ENCODE results near the gene FIGLA. TPM values are rescaled to one million over a fixed set of nuclear protein-coding genes. Genes with fewer than 3 reads are reported as not detected.
"Not testable (repeated sequence)": the region's sequence is repeated elsewhere in the genome, so short reads cannot be mapped to it uniquely, and the experiment has no call there.

The FIGLA gene
- total RNA-seq, 4 donors from 2014 or later, result not detected

GRCh38 chr2:70746094-70746974 is 44.1 kb downstream of the FIGLA start:
- DNase-seq (ENCODE audit: low spot score) (no peak), ATAC-seq (ENCODE audit: low FRiP score) (no peak)

GRCh38 chr2:70745276-70745825 is 45.1 kb downstream of the FIGLA start:
- DNase-seq (ENCODE audit: low spot score) (no peak), ATAC-seq (ENCODE audit: low FRiP score) (no peak)
- TF ChIP-seq CTCF (IDR thresholded peaks at IDR 0.05), result no peak

More at GRCh38 chr2:70746094-70746974, 44.1 kb downstream of the FIGLA start:
- TF ChIP-seq CTCF (IDR thresholded peaks at IDR 0.05), result no peak

GRCh38 chr2:70744397-70744796 is 46.0 kb downstream of the FIGLA start:
- DNase-seq (ENCODE audit: low spot score) (no peak), ATAC-seq (ENCODE audit: low FRiP score) (no peak)
- TF ChIP-seq CTCF (IDR thresholded peaks at IDR 0.05), result no peak

GRCh38 chr2:70743677-70744076 is 46.8 kb downstream of the FIGLA start:
- TF ChIP-seq CTCF (IDR thresholded peaks at IDR 0.05), result no peak
- ATAC-seq (ENCODE audit: low FRiP score) (no peak), DNase-seq (ENCODE audit: low spot score) (no peak)

- no peak for TF ChIP-seq CTCF (IDR thresholded peaks at IDR 0.05)
- ATAC-seq (ENCODE audit: low FRiP score), result no peak
- DNase-seq (ENCODE audit: low spot score), result no peak
Measured at GRCh38 chr2:70743068-70743467, 47.4 kb downstream of the FIGLA start.

GRCh38 chr2:70739492-70739891 is 51.0 kb downstream of the FIGLA start:
- not testable (repeated sequence) for ATAC-seq (ENCODE audit: low FRiP score); DNase-seq (ENCODE audit: low spot score)

- DNase-seq (ENCODE audit: low spot score) (no peak), ATAC-seq (ENCODE audit: low FRiP score) (no peak)
- TF ChIP-seq CTCF (IDR thresholded peaks at IDR 0.05), result no peak
Measured at GRCh38 chr2:70738159-70738558, 52.3 kb downstream of the FIGLA start.
